Transverse colon (tissue), 4 donors: ENCODE data around the gene DGLUCY.

Source experiments
- EP300 ChIP-seq: sonication (generic); formaldehyde crosslinking; IDR thresholded peaks from one replicate; pipeline ENCODE4 v1.6.1; 2017; ENCODE audit warnings: antibody characterized with exemption, low read depth
- POLR2A ChIP-seq: fragments of 450-650 bp; IDR thresholded peaks from one replicate; pipeline ENCODE4 v1.6.1; 2016; ENCODE audit warnings: antibody characterized with exemption, mild to moderate bottlenecking, moderate library complexity
- POLR2AphosphoS5 ChIP-seq, 3 donors: sonication (generic); formaldehyde crosslinking; IDR thresholded peaks; one replicate each; pipeline ENCODE4 v1.6.1; 2016; ENCODE audit warnings: antibody characterized with exemption in 3 of 3
- TF ChIP-seq, protein P1 (sequence below), 5 experiments: fragments of 200-600 bp in 3 of 5; fragments of 450-650 bp in 2 of 5; sonication (generic) in 3 of 5; IDR thresholded peaks; 1 replicate in 2 of 5; 2 replicates in 3 of 5; pipeline ENCODE4 v1.5.1; 2016 to 2017; ENCODE audit warnings: antibody characterized with exemption in 5 of 5, inconsistent platforms in 3 of 5, mild to moderate bottlenecking in 2 of 5, moderate library complexity in 1 of 5

DNA sequence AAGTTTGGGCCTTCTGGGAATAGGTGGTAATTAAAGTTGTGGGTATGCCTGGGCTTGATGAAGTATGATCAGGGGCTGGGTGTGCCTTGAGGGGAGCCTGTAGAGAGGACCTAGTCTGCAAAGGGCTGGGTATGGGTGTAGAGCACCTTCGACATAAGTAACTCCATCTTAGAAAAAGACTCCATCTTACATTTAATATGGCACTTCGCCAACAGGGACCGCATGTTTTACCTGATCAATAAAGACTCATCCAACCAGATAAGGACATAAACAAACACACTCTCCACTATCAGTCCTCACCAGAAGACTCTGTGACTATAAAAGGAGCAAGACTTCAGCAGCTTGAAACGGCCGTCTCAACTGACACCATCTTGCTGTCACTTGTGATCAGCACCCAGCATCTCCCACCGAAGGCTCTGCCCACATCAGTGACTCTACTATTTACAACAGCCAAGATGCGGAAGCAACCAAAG lies 154.1 kb downstream of the DGLUCY start:
- no peak for TF ChIP-seq POLR2A
- TF ChIP-seq, protein P1, sequence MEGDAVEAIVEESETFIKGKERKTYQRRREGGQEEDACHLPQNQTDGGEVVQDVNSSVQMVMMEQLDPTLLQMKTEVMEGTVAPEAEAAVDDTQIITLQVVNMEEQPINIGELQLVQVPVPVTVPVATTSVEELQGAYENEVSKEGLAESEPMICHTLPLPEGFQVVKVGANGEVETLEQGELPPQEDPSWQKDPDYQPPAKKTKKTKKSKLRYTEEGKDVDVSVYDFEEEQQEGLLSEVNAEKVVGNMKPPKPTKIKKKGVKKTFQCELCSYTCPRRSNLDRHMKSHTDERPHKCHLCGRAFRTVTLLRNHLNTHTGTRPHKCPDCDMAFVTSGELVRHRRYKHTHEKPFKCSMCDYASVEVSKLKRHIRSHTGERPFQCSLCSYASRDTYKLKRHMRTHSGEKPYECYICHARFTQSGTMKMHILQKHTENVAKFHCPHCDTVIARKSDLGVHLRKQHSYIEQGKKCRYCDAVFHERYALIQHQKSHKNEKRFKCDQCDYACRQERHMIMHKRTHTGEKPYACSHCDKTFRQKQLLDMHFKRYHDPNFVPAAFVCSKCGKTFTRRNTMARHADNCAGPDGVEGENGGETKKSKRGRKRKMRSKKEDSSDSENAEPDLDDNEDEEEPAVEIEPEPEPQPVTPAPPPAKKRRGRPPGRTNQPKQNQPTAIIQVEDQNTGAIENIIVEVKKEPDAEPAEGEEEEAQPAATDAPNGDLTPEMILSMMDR (IDR thresholded peaks at IDR 0.05) = no peak
- no peak for TF ChIP-seq POLR2AphosphoS5 (IDR thresholded peaks at IDR 0.05)
- TF ChIP-seq EP300 = no peak
